Measurements from ENCODE around the gene FLCN. TPM values are rescaled to one million over a fixed set of nuclear protein-coding genes. Genes with fewer than 3 reads are reported as not detected.

The FLCN gene
- total and polyA plus RNA-seq, 2 experiments from 2014 or later = 12.1 to 36.6 TPM

DNA sequence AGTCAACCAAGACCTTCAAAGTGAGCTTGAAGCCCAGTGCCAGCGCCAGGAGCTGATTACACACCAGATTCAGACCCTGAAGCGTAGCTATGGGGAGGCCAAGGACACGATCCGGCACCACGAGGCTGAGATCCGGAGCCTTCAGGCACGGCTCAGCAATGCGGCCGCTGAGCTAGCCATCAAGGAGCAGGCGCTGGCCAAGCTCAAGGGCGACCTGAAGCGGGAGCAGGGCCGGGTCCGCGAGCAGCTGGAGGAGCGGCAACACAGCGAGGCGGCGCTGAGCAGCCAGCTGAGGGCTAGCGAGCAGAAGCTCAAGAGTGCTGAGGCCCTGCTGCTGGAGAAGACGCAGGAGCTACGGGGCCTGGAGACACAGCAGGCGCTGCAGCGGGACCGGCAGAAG, 72.8 kb downstream of the FLCN start (continued):
- TF ChIP-seq ZNF114 (CRISPR knock-in tag; IDR thresholded peaks at IDR 0.05) = no peak
- TF ChIP-seq ZNF331 (CRISPR knock-in tag; IDR thresholded peaks at IDR 0.05; ENCODE audit: low read depth) = no peak
- no peak for TF ChIP-seq STAT1 (IDR thresholded peaks at IDR 0.05; ENCODE audit: unreplicated experiment)
- no peak for TF ChIP-seq NANOG (IDR thresholded peaks at IDR 0.05; ENCODE audit: borderline replicate concordance)
- no peak for TF ChIP-seq POLR2AphosphoS5 (IDR thresholded peaks at IDR 0.05; ENCODE audit: low read depth)
- TF ChIP-seq CREB1 (CRISPR knock-in tag; IDR thresholded peaks at IDR 0.05; ENCODE audit: low read depth) = no peak
- TF ChIP-seq, protein P1, sequence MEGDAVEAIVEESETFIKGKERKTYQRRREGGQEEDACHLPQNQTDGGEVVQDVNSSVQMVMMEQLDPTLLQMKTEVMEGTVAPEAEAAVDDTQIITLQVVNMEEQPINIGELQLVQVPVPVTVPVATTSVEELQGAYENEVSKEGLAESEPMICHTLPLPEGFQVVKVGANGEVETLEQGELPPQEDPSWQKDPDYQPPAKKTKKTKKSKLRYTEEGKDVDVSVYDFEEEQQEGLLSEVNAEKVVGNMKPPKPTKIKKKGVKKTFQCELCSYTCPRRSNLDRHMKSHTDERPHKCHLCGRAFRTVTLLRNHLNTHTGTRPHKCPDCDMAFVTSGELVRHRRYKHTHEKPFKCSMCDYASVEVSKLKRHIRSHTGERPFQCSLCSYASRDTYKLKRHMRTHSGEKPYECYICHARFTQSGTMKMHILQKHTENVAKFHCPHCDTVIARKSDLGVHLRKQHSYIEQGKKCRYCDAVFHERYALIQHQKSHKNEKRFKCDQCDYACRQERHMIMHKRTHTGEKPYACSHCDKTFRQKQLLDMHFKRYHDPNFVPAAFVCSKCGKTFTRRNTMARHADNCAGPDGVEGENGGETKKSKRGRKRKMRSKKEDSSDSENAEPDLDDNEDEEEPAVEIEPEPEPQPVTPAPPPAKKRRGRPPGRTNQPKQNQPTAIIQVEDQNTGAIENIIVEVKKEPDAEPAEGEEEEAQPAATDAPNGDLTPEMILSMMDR (conservative IDR thresholded peaks at IDR 0.05; ENCODE audit: low read depth in 2 of 2) = no peak

Small RNA genes within 50 kb of the gene (small RNA-seq; reads per million reads assigned to genes)
- not detected for gene RNU6-767P (ENCODE audit: low replicate concordance)

Other genes with a start within 250 kb of the FLCN start
- 84.6 and 113 TPM in 2 replicates for gene MPRIP, start 194.7 kb downstream of the FLCN start, total RNA-seq (2014; rRNA removed; shearing (Covaris generic))
- 36.5 and 39.3 TPM in 2 replicates for gene MPRIP, start 194.7 kb downstream of the FLCN start, polyA plus RNA-seq (2016; fragmentation: Nextera tagmentation; extraction: Ambion mirVana)
- gene PLD6, start 30.8 kb downstream of the FLCN start, total RNA-seq (2014; rRNA removed; shearing (Covaris generic)) = not detected in 2 replicates
- 0.16 TPM in 1 of 2 replicates, not detected in the other for gene PLD6, start 30.8 kb downstream of the FLCN start, polyA plus RNA-seq (2016; fragmentation: Nextera tagmentation; extraction: Ambion mirVana)
- 121 and 134 TPM in 2 replicates for gene COPS3, start 44.1 kb upstream of the FLCN start, total RNA-seq (2014; rRNA removed; shearing (Covaris generic))
- gene COPS3, start 44.1 kb upstream of the FLCN start, polyA plus RNA-seq (2016; fragmentation: Nextera tagmentation; extraction: Ambion mirVana) = 90.9 and 108 TPM in 2 replicates
- 10.6 and 14.7 TPM in 2 replicates for gene NT5M, start 66.2 kb upstream of the FLCN start, total RNA-seq (2014; rRNA removed; shearing (Covaris generic))
- gene NT5M, start 66.2 kb upstream of the FLCN start, polyA plus RNA-seq (2016; fragmentation: Nextera tagmentation; extraction: Ambion mirVana) = 6.0 and 6.1 TPM in 2 replicates
- 19.9 and 27.0 TPM in 2 replicates for gene MED9, start 239.8 kb upstream of the FLCN start, total RNA-seq (2014; rRNA removed; shearing (Covaris generic))
- 14.0 and 17.3 TPM in 2 replicates for gene MED9, start 239.8 kb upstream of the FLCN start, polyA plus RNA-seq (2016; fragmentation: Nextera tagmentation; extraction: Ambion mirVana)

Measured in GM23338 (cell line).